Measurements from ENCODE around the gene ROR1. TPM values are rescaled to one million over a fixed set of nuclear protein-coding genes. Genes with fewer than 3 reads are reported as not detected.

The ROR1 gene
- total and polyA plus RNA-seq, 4 experiments from 2014 or later, result not detected

DNA sequence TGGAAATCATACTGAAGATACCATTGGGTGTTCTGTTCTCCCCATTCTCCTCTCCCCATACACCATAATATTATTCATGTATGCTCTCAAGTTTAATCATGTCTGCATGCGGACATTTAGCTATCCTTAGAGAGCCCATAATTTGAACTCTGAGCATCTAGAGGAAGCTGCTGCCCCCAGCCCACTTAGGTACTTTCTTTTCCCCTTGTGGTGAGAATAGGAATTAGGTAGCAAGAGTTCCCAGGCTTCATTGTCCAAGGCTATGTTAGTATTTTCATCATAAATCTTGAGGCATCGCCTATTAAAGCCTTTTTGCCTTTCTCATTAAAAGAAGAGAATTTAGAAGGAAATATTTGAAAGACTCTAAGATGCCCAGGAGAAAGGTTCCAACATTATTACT lies 96.3 kb downstream of the ROR1 start:
- H3K4me3 ChIP-seq (ENCODE audit: low read length in 2 of 2), result no peak overlapping the region
- H3K9me3 ChIP-seq (ENCODE audit: control insufficient read depth in 1 of 2, low read length in 2 of 2), result no peaks in the 10 kb centered on the region
- H3K36me3 ChIP-seq (ENCODE audit: insufficient read depth, low read length), result no peaks in the 10 kb centered on the region
- H3K4me1 ChIP-seq (ENCODE audit: insufficient read depth, low read length), result no peaks in the 10 kb centered on the region
- no peaks in the 10 kb centered on the region for H3K27me3 Mint-ChIP-seq
- intact Hi-C loops (cut with micrococcal nuclease), result no loop called here
- no peak overlapping the region for H3K27ac Mint-ChIP-seq
- H3K27me3 ChIP-seq (ENCODE audit: insufficient read depth, low read length), result no peaks in the 10 kb centered on the region
- H3K4me1 Mint-ChIP-seq, result no peaks in the 10 kb centered on the region
- no peaks in the 10 kb centered on the region for H3K36me3 Mint-ChIP-seq
- H3K4me3 Mint-ChIP-seq, result no peak overlapping the region
- H3K9me3 Mint-ChIP-seq, result no peaks in the 10 kb centered on the region
- H3K27ac ChIP-seq (ENCODE audit: low read depth, low read length), result no peak overlapping the region
- POLR2A ChIA-PET (ENCODE audit: partially characterized antibody), result no interaction called here
- CTCF ChIA-PET (ENCODE audit: partially characterized antibody), result no interaction called here
- no peak for DNase-seq

DNA sequence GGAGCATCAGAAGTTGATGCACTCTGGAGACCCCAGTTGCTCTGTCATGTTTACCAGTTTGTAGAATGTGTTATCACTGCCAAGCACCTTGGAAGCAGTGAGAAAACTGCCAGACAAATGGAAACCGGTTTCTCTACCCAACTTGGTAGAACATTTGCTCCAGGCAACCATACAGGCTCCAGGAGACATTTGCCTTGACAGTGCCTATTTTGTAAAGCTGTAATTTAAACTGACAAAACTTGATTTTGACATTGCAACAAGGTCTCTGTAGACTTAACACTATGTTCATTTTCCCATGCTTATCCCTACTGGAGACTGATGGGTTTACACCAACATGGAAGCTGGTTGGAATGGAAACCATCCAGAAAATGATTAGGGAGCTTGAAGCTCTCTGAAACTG lies 97.6 kb downstream of the ROR1 start:
- H3K4me3 Mint-ChIP-seq, result no peak overlapping the region
- no peaks in the 10 kb centered on the region for H3K4me1 ChIP-seq (ENCODE audit: insufficient read depth, low read length)
- no peak overlapping the region for H3K27ac ChIP-seq (ENCODE audit: low read depth, low read length)
- ChIA-PET CTCF (ENCODE audit: partially characterized antibody) (no interaction called here), POLR2A (ENCODE audit: partially characterized antibody) (no interaction called here)
- intact Hi-C loops (cut with micrococcal nuclease), result no loop called here
- H3K27ac Mint-ChIP-seq, result no peak overlapping the region
- peaks cover 0 to 2% of the 10 kb centered on the region in 2 donors for H3K27me3 Mint-ChIP-seq
- no peaks in the 10 kb centered on the region for H3K36me3 ChIP-seq (ENCODE audit: insufficient read depth, low read length)
- no peak for DNase-seq
- H3K36me3 Mint-ChIP-seq, result no peaks in the 10 kb centered on the region
- H3K4me1 Mint-ChIP-seq, result no peaks in the 10 kb centered on the region
- no peaks in the 10 kb centered on the region for H3K9me3 ChIP-seq (ENCODE audit: control insufficient read depth in 1 of 2, low read length in 2 of 2)
- no peak overlapping the region for H3K4me3 ChIP-seq (ENCODE audit: low read length in 2 of 2)
- H3K9me3 Mint-ChIP-seq, result no peaks in the 10 kb centered on the region
- no peaks in the 10 kb centered on the region for H3K27me3 ChIP-seq (ENCODE audit: insufficient read depth, low read length)

- H3K27me3 Mint-ChIP-seq, result peaks cover 0 to 4% of the 10 kb centered on the region in 2 donors
- Histone ChIP-seq H3K27me3 (ENCODE audit: insufficient read depth, low read length) (no peaks in the 10 kb centered on the region), H3K9me3 (ENCODE audit: control insufficient read depth in 1 of 2, low read length in 2 of 2) (no peaks in the 10 kb centered on the region), H3K36me3 (ENCODE audit: insufficient read depth, low read length) (no peaks in the 10 kb centered on the region), H3K4me3 (ENCODE audit: low read length in 2 of 2) (no peak overlapping the region), H3K27ac (ENCODE audit: low read depth, low read length) (no peak overlapping the region), H3K4me1 (ENCODE audit: insufficient read depth, low read length) (no peaks in the 10 kb centered on the region)
- DNase-seq, result no peak
- H3K27ac Mint-ChIP-seq, result no peak overlapping the region
- no peak overlapping the region for H3K4me3 Mint-ChIP-seq
- no peaks in the 10 kb centered on the region for H3K36me3 Mint-ChIP-seq
- no peaks in the 10 kb centered on the region for H3K9me3 Mint-ChIP-seq
- CTCF ChIA-PET (ENCODE audit: partially characterized antibody), result no interaction called here
- H3K4me1 Mint-ChIP-seq, result no peaks in the 10 kb centered on the region
- POLR2A ChIA-PET (ENCODE audit: partially characterized antibody), result no interaction called here
- intact Hi-C loops (cut with micrococcal nuclease), result no loop called here
Measured at GRCh38 chr1:63873751-63874150, 99.9 kb downstream of the ROR1 start.

GRCh38 chr1:63874278-63874880 lies 100.6 kb downstream of the ROR1 start:
- no peaks in the 10 kb centered on the region for H3K36me3 ChIP-seq (ENCODE audit: insufficient read depth, low read length)
- H3K27me3 ChIP-seq (ENCODE audit: insufficient read depth, low read length), result no peaks in the 10 kb centered on the region
- H3K36me3 Mint-ChIP-seq, result no peaks in the 10 kb centered on the region
- H3K9me3 Mint-ChIP-seq, result peaks cover 0 to under 1% (median 0%) of the 10 kb centered on the region in 8 donors
- H3K27ac ChIP-seq (ENCODE audit: low read depth, low read length), result no peak overlapping the region
- H3K9me3 ChIP-seq (ENCODE audit: control insufficient read depth in 1 of 2, low read length in 2 of 2), result no peaks in the 10 kb centered on the region
- intact Hi-C loops (cut with micrococcal nuclease), result no loop called here
- H3K4me1 ChIP-seq (ENCODE audit: insufficient read depth, low read length), result no peaks in the 10 kb centered on the region
- H3K4me3 ChIP-seq (ENCODE audit: low read length in 2 of 2), result no peak overlapping the region
- H3K4me1 Mint-ChIP-seq, result no peaks in the 10 kb centered on the region
- H3K27ac Mint-ChIP-seq, result no peak overlapping the region
- no peak overlapping the region for H3K4me3 Mint-ChIP-seq
- H3K27me3 Mint-ChIP-seq, result peaks cover 0 to 4% of the 10 kb centered on the region in 2 donors
- no peak for DNase-seq
- POLR2A ChIA-PET (ENCODE audit: partially characterized antibody), result no interaction called here
- CTCF ChIA-PET (ENCODE audit: partially characterized antibody), result no interaction called here

DNA sequence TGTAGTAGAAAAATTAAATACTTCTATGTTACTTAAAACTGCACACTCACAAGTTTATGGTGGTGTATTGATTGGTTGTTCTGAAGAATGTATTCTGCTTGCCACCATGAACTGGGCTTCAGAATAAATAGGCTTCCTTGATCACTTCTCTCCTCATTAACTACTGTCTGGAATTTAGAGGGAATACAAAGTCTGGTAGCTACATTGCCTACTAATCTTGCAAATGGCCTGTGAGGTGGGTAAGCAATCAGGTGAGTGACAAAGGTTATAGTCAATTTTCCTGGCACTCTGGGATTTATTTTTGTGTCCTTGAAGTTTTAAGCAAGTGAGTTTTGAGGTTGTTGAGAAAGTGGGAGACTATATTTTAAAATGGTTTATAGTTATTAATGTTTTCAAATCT lies 101.8 kb downstream of the ROR1 start:
- ChIA-PET POLR2A (ENCODE audit: partially characterized antibody) (no interaction called here), CTCF (ENCODE audit: partially characterized antibody) (no interaction called here)
- Histone ChIP-seq H3K36me3 (ENCODE audit: insufficient read depth, low read length) (no peaks in the 10 kb centered on the region), H3K4me3 (ENCODE audit: low read length in 2 of 2) (no peak overlapping the region), H3K27ac (ENCODE audit: low read depth, low read length) (no peak overlapping the region), H3K27me3 (ENCODE audit: insufficient read depth, low read length) (no peaks in the 10 kb centered on the region), H3K4me1 (ENCODE audit: insufficient read depth, low read length) (no peaks in the 10 kb centered on the region), H3K9me3 (ENCODE audit: control insufficient read depth in 1 of 2, low read length in 2 of 2) (no peaks in the 10 kb centered on the region)
- Mint-ChIP-seq H3K4me1 (no peaks in the 10 kb centered on the region), H3K9me3 (peaks cover 0 to 3% (median 0%) of the 10 kb centered on the region in 8 donors), H3K27me3 (peaks cover 0 to 4% of the 10 kb centered on the region in 2 donors), H3K36me3 (no peaks in the 10 kb centered on the region), H3K27ac (no peak overlapping the region), H3K4me3 (no peak overlapping the region)
- intact Hi-C loops (cut with micrococcal nuclease), result no loop called here
- DNase-seq, result no peak

DNA sequence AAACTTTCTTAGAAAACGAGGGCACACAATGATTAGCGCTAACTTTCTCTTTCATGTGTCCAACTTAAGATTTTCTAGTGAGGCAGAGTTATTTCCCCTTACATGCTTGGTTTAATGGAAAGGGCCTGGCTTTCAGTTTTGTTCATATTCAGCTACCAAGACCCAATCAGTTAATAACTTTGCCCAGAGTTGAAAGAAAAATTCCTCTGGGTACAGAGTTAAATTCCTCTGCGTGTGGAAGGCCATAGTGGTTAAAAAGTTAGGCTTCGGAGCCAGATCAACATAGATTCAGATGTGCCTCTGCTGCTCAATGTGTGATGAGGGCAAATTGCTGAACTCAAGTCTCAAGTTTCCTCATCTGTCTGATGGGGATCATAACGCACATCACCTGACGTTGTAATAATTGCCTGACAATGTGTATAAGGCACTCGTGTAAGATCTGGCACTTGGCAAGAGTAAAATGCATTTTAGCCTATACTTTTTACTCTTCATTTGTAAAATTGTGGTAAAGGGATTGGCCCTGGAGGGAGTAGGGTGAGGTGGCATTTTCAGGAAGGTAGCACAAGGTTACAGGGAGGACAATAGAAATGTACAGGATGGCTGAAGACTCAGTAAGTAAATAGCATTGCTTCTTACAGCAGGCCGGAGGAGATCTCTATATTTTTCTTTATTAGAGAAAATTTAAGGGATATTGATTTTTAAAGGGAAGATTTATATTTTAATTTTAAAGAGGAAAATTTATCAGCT lies 103.4 kb downstream of the ROR1 start:
- Histone ChIP-seq H3K4me1 (ENCODE audit: insufficient read depth, low read length) (no peaks in the 10 kb centered on the region), H3K36me3 (ENCODE audit: insufficient read depth, low read length) (no peaks in the 10 kb centered on the region), H3K27me3 (ENCODE audit: insufficient read depth, low read length) (no peaks in the 10 kb centered on the region), H3K27ac (ENCODE audit: low read depth, low read length) (no peak overlapping the region), H3K4me3 (ENCODE audit: low read length in 2 of 2) (no peak overlapping the region), H3K9me3 (ENCODE audit: control insufficient read depth in 1 of 2, low read length in 2 of 2) (no peaks in the 10 kb centered on the region)
- ChIA-PET POLR2A (ENCODE audit: partially characterized antibody) (no interaction called here), CTCF (ENCODE audit: partially characterized antibody) (no interaction called here)
- Mint-ChIP-seq H3K4me3 (no peak overlapping the region), H3K36me3 (no peaks in the 10 kb centered on the region), H3K27ac (no peak overlapping the region), H3K9me3 (peaks cover 0 to 3% (median 0%) of the 10 kb centered on the region in 8 donors), H3K4me1 (no peaks in the 10 kb centered on the region), H3K27me3 (peaks cover 0 to 4% of the 10 kb centered on the region in 2 donors)
- no peak for DNase-seq
- intact Hi-C loops (cut with micrococcal nuclease), result no loop called here

DNA sequence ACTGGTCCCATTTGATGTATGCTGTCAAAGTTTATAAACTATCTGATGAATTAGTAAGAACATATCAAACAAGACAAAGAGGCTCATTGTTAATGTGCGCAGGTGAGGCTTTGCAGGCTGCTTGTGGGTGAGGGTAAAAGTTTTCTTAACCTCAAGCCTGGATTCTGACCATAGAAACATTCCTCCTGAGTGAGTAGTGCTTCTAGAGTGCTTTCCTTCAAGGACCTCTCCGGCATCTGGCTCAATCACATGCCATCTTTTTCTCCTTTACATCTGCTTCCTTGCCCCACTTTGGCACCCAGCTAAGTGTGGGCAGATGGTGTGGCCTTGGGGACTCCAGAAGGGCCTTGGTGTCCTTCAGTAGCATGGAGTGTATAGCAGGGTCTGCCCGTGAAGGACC lies 104.0 kb downstream of the ROR1 start:
- Mint-ChIP-seq H3K4me3 (no peak overlapping the region), H3K4me1 (no peaks in the 10 kb centered on the region), H3K27me3 (peaks cover 0 to 4% of the 10 kb centered on the region in 2 donors), H3K27ac (no peak overlapping the region), H3K36me3 (no peaks in the 10 kb centered on the region), H3K9me3 (peaks cover 0 to 3% (median 0%) of the 10 kb centered on the region in 8 donors)
- Histone ChIP-seq H3K27ac (ENCODE audit: low read depth, low read length) (no peak overlapping the region), H3K36me3 (ENCODE audit: insufficient read depth, low read length) (no peaks in the 10 kb centered on the region), H3K4me3 (ENCODE audit: low read length in 2 of 2) (no peak overlapping the region), H3K4me1 (ENCODE audit: insufficient read depth, low read length) (no peaks in the 10 kb centered on the region), H3K9me3 (ENCODE audit: control insufficient read depth in 1 of 2, low read length in 2 of 2) (no peaks in the 10 kb centered on the region), H3K27me3 (ENCODE audit: insufficient read depth, low read length) (no peaks in the 10 kb centered on the region)
- POLR2A ChIA-PET (ENCODE audit: partially characterized antibody), result no interaction called here
- DNase-seq, result no peak
- intact Hi-C loops (cut with micrococcal nuclease), result no loop called here
- CTCF ChIA-PET (ENCODE audit: partially characterized antibody), result no interaction called here

All from CD4-positive, alpha-beta memory T cell (primary cell).